K562 (cell line): ENCODE data around the gene MYLIP.

ENCODE experiments used
- EZH2 ChIP-seq: IDR thresholded peaks from 2 replicates; pipeline ENCODE4 v1.6.1; 2012; ENCODE audit warnings: low read depth, mild to moderate bottlenecking, inconsistent platforms, low read length, borderline replicate concordance
- FUS ChIP-seq: fragments of 200-400 bp; formaldehyde crosslinking; optimal IDR thresholded peaks from 2 replicates; pipeline ENCODE3; 2017; ENCODE audit warnings: low read depth, low read length
- KLF10 ChIP-seq: fragments of 250-450 bp; sonication (Bioruptor Pico); IDR thresholded peaks from 2 replicates; pipeline ENCODE4 v1.6.1; 2021; ENCODE audit warnings: matching md5 sums
- MNT ChIP-seq, 2 experiments: fragments of 450-650 bp; conservative IDR thresholded peaks; 2 replicates each; pipeline ENCODE4 v1.6.1; 2017; ENCODE audit warnings: mild to moderate bottlenecking in 2 of 2, moderate library complexity in 2 of 2
- MXI1 ChIP-seq: IDR thresholded peaks from 2 replicates; pipeline ENCODE4 v1.6.1; 2011; ENCODE audit warnings: low read depth, mild to moderate bottlenecking, improper control_type of control experiment, low read length
- NCOA4 ChIP-seq: fragments of 450-650 bp; IDR thresholded peaks from 2 replicates; pipeline ENCODE4 v1.6.1; 2018; ENCODE audit warnings: mild to moderate bottlenecking; ENCODE audit not compliant: partially characterized antibody
- NFE2L1 ChIP-seq: fragments of 450-650 bp; IDR thresholded peaks from 2 replicates; pipeline ENCODE4 v1.6.1; 2016; ENCODE audit warnings: missing genetic modification characterization, low read depth, mild to moderate bottlenecking, missing compliant biosample characterization, moderate library complexity, borderline replicate concordance
- POLR2A ChIP-seq: fragments of 450-650 bp; conservative IDR thresholded peaks from 2 replicates; pipeline ENCODE4 v1.6.1; 2016
- POLR2B ChIP-seq: fragments of 450-650 bp; IDR thresholded peaks from 2 replicates; pipeline ENCODE4 v1.6.1; 2018; ENCODE audit warnings: low read depth; ENCODE audit not compliant: partially characterized antibody
- XRCC5 ChIP-seq: fragments of 200-400 bp; formaldehyde crosslinking; IDR thresholded peaks from 2 replicates; pipeline ENCODE4 v1.6.1; 2017; ENCODE audit warnings: low read depth, mild to moderate bottlenecking, low read length
- ZFX ChIP-seq: sonication (generic); formaldehyde crosslinking; IDR thresholded peaks from 2 replicates; pipeline ENCODE4 v1.8.0; 2022; ENCODE audit warnings: mild to moderate bottlenecking, missing genetic modification reagents, moderate library complexity
- ZNF140 ChIP-seq: fragments of 250-450 bp; sonication (Bioruptor Pico); IDR thresholded peaks from 2 replicates; pipeline ENCODE4 v1.8.0; 2021; ENCODE audit warnings: moderate library complexity, mild to moderate bottlenecking, inconsistent platforms

- TF ChIP-seq MNT (conservative IDR thresholded peaks at IDR 0.05), result no peak
- no peak for TF ChIP-seq NFE2L1 (tag)
- no peak for TF ChIP-seq EZH2
- no peak for TF ChIP-seq POLR2A
- TF ChIP-seq KLF10 (CRISPR knock-in tag), result no peak
- TF ChIP-seq NCOA4, result no peak
- TF ChIP-seq FUS, result no peak
- TF ChIP-seq ZFX (CRISPR knock-in tag), result no peak
- no peak for TF ChIP-seq ZNF140 (CRISPR knock-in tag)
- TF ChIP-seq XRCC5, result no peak
- no peak for TF ChIP-seq POLR2B
- no peak for TF ChIP-seq MXI1
Measured at GRCh38 chr6:16168121-16168520, 39.2 kb downstream of the MYLIP start.
